ENCODE results near the gene DGKZ. TPM values are rescaled to one million over a fixed set of nuclear protein-coding genes. Genes with fewer than 3 reads are reported as not detected.
A peak's percentile ranks its signal among the peaks of the same experiment; 100 is the strongest.

The DGKZ gene
- total RNA-seq, 1 experiment from 2014 or later, result 80.8 TPM

DNA sequence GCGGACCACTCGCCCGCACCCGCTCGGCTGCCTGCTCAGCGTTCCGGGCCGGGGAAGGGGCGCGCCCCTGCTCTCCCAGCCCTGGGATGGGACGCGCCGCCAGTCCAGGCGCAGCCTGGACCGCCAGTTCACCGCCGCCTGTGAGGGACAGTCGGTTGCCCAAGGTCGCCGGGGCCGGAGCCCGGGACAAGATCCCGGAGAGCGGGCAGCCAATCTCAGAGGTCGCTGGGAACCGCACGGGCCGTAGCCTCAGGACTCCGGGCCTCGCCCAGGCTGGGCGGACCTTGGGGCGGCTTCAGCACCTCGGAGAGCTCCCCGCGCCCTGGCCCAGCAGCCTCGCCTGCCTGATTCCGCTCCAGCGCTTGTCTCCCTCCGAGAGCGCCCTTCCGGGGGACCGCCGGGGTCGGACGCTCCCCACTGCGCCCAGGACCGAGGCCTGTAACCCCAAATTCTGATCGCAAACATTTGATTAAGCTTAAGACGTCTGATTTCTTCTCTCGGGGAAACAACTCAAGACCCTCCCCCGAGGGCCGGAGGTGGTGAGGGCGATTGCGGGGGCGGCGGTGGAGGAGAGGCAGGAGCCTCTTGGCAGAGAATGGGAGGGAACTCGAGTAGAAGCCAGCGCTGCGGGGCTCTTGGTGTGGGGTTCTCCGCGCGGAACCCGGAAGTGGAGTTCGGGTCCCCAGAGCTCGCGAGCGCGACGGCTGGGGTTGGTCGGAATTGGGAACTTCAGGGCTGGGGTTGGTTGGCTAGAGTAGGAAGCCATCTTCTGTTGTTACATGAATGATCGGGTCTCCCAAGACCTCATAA, 45.4 kb downstream of the DGKZ start:
- Histone ChIP-seq H3K4me3 (ENCODE audit: insufficient read depth, low read depth, low read length) (peak overlapping the region; percentile 51), H3K36me3 (replicated peaks; ENCODE audit: control insufficient read depth, insufficient read depth, low read length) (peaks cover 4% of the 10 kb centered on the region), H3K27me3 (ENCODE audit: control insufficient read depth, insufficient read depth, low read length) (peaks cover 48% of the 10 kb centered on the region)
- DNase-seq, result peak; percentile 99

DNA sequence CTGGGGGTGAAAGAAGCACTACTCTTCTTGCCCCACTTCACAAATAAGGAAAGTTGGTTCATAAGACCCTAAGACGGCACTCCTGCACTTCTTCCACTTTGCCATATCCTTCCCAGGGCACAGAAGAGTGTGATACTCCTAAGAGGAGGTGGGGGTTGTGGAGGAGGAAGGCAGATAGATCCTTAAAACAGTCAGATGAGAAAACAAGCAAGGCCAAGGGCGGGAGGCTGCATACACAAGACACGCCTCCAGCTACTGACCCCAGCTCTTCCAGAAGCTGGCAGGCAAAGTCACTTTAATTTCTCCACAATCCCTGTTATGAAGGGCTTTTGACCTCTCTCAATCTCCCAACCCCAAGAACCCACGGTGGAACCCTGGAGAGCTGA, 46.0 kb downstream of the DGKZ start:
- peaks cover 6% of the 10 kb centered on the region for H3K36me3 ChIP-seq (replicated peaks; ENCODE audit: control insufficient read depth, insufficient read depth, low read length)
- peak; percentile 69 for DNase-seq
- peak overlapping the region; percentile 51 for H3K4me3 ChIP-seq (ENCODE audit: insufficient read depth, low read depth, low read length)
- H3K27me3 ChIP-seq (ENCODE audit: control insufficient read depth, insufficient read depth, low read length), result peaks cover 42% of the 10 kb centered on the region

DNA sequence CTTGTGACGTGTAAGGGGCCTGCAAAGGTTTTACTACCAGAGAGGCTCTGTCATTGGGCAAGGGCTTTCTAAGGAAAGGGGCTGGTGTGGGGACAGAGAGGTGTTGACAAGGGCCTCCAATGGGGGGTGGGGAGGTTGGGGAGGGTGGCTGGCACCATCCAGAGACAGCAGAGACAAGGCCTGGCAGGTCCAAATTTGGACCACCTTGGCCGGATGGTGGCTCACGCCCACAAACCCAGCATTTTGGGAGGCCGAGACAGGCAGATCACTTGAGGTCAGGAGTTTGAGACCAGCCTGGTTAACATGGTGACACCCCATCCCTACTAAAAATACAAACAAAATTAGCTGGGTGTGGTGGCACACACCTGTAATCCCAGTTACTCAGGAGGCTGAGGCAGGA, 46.5 kb downstream of the DGKZ start:
- peaks cover 6% of the 10 kb centered on the region for H3K36me3 ChIP-seq (replicated peaks; ENCODE audit: control insufficient read depth, insufficient read depth, low read length)
- no peak for DNase-seq
- H3K4me3 ChIP-seq (ENCODE audit: insufficient read depth, low read depth, low read length), result no peak overlapping the region
- peaks cover 37% of the 10 kb centered on the region for H3K27me3 ChIP-seq (ENCODE audit: control insufficient read depth, insufficient read depth, low read length)

DNA sequence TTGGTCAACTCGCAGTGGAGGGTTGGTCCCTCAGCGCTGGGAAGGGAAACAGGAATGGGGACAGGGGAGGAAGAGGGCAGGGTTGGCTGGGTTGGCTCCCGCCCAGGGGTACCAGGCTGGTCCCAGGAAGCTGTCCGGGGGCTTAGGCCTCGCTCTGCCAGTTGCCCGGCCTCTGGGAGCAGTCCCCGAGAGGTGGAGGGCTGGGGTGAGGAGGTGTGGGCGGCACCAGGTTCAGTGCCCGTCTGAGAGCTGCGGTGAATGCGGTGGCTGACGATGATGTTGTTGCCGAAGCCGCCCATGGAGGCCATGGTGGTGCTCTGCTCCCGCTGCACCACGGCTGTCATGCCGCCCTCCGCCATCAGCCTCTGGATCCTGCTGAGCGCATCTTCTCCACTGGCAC, 50.3 kb downstream of the DGKZ start:
- peaks cover 6% of the 10 kb centered on the region for H3K36me3 ChIP-seq (replicated peaks; ENCODE audit: control insufficient read depth, insufficient read depth, low read length)
- peak; percentile 38 for DNase-seq
- H3K4me3 ChIP-seq (ENCODE audit: insufficient read depth, low read depth, low read length), result no peak overlapping the region
- peaks cover 7% of the 10 kb centered on the region for H3K27me3 ChIP-seq (ENCODE audit: control insufficient read depth, insufficient read depth, low read length)

DNA sequence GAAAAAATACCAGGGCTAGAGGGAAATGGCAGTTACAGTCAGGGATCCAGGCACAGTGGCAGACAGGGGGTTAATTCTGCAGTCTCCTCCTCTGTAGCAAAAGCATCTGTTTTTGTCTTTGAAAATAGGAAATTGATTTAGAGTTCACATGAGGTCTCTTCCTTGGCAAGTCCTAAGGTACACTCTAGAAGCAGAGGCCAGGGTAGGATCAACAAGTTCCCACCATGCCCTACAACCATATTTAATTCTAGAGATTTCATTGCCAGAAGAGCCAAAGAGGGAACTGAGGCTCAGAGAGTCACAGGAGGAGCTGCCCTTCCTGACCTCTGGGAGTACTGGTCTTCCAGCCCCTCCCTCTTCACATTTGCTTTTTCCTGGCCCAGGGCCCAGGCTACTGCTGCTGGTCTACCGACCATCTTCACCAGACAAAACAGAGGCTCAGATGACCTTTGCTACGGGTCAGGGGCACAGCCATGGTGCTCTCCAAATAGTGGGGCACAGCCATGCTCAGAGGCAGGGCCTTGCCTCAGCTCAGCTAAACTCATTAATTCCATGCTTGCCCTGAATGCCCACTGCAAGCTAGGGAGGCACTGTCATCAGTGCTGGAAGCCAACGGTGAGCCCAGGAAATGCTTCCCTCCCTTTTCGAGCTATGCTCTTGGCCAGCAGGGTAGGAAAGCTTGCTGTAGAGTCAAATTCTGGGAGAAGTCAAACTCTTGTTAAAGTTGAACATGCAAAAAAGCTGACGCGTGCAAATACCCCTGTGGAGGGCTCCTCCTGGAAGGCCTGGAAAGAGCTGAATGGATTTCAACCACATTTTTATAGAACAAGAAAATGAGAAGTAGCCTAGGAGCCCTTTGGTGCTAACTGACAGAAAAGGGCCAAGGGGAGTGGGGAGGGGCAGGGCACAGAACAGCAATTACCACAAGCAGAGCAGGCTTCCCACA, 56.0 kb downstream of the DGKZ start:
- Histone ChIP-seq H3K4me3 (ENCODE audit: insufficient read depth, low read depth, low read length) (no peak overlapping the region), H3K27me3 (ENCODE audit: control insufficient read depth, insufficient read depth, low read length) (no peaks in the 10 kb centered on the region), H3K36me3 (replicated peaks; ENCODE audit: control insufficient read depth, insufficient read depth, low read length) (peaks cover 6% of the 10 kb centered on the region)
- no peak for DNase-seq

DNA sequence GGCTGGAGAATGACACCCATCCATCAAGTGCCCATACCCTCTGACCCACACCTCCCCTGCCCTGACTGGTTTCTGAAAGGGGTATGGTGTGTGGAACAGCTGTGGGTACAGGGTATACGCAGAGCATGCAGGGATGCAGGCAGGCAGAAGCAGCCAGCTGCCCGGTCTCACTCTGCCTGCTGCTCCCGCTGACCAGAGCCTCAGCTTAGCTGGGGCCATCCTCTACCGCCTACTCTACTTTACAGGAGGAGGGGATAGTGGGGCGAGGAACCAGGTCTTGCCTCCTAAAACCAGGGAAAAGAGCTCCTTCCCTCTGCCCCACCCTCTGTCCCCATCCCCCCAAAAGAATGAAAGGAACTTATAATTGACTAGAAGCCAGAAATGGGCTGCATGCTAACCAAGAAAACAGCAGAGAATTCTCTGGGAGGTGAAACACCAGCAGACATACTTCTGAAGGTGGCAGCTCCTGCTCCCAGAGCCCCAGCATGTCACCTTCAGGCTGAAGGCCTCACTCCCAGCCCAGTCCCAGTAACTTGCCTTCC, 57.3 kb downstream of the DGKZ start:
- Histone ChIP-seq H3K4me3 (ENCODE audit: insufficient read depth, low read depth, low read length) (no peak overlapping the region), H3K27me3 (ENCODE audit: control insufficient read depth, insufficient read depth, low read length) (no peaks in the 10 kb centered on the region), H3K36me3 (replicated peaks; ENCODE audit: control insufficient read depth, insufficient read depth, low read length) (peaks cover 12% of the 10 kb centered on the region)
- DNase-seq, result no peak

DNA sequence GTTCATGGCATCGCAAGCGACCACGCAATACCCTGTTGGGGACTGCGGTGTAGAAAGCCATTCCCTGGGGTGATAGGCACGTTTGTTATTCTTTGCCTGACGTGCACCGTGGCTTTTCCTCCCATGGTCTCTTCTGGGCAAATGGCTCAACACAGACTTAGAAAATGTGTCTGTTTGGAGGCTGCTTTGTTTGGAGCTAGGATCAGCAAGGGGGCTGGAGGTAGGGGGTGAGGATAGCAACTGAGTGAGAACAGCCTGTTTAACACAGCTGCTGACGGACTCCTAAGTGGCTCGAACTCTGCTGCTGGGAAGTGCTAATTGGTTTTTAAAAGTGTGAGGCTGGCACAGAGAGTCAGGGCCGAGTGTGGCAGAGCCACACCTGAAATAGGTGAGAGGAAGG, 60.4 kb downstream of the DGKZ start:
- Histone ChIP-seq H3K4me3 (ENCODE audit: insufficient read depth, low read depth, low read length) (no peak overlapping the region), H3K36me3 (replicated peaks; ENCODE audit: control insufficient read depth, insufficient read depth, low read length) (peaks cover 13% of the 10 kb centered on the region)

DNA sequence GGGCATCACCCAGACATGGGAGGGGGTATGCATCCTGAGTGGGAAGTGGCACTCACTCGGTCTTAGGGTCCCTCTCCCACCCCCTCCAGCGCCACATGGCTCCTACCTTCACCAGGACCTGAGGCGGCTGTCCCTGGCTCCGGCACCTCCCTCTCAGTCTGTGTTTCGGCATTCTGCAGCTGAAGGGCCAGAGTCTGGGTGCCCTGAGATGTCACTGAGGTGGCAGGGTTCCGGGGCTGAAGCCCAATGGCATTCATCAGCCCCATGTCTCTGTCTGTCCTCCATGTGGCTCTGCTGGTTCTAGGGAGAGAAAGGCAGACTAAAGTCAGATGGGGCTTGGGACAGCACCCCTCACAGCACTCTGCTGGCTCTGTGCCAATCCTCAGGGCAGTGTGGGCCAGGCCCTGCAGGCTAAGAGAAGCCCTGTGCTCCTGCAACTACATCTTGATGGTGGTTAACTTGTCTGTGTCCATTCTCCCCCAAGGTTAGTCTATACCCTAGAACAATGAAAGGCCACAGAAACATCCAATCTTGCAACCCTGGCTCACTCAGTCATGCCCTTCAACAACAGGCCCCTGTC, 61.2 kb downstream of the DGKZ start:
- Histone ChIP-seq H3K36me3 (replicated peaks; ENCODE audit: control insufficient read depth, insufficient read depth, low read length) (peaks cover 15% of the 10 kb centered on the region), H3K27me3 (ENCODE audit: control insufficient read depth, insufficient read depth, low read length) (no peaks in the 10 kb centered on the region)

More for the DNA sequence above, 60.4 kb downstream of the DGKZ start:
- no peak for DNase-seq
- H3K27me3 ChIP-seq (ENCODE audit: control insufficient read depth, insufficient read depth, low read length), result no peaks in the 10 kb centered on the region

DNA sequence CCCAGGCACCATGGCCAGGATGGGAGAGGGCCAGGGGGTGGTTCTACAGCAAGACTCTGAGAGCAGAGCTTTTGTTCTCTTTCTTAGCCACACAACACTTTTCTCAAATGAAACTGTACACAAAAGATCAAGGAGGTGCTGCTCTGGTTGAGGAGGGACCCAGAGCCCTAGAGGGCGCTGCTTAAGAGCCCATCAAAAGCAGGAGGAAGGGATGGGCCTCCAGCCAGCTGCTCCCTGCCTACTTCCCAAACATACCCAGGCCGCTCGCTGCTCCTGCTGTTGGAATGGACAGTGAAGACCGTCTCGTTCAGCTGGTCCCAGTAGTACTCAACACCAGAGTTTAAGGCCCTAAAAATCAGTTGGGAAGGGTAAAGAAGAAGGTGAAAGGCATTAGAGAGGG, 62.8 kb downstream of the DGKZ start:
- DNase-seq, result peak; percentile 85
- no peaks in the 10 kb centered on the region for H3K27me3 ChIP-seq (ENCODE audit: control insufficient read depth, insufficient read depth, low read length)
- no peak overlapping the region for H3K4me3 ChIP-seq (ENCODE audit: insufficient read depth, low read depth, low read length)
- peaks cover 19% of the 10 kb centered on the region for H3K36me3 ChIP-seq (replicated peaks; ENCODE audit: control insufficient read depth, insufficient read depth, low read length)

More for the DNA sequence above, 61.2 kb downstream of the DGKZ start:
- H3K4me3 ChIP-seq (ENCODE audit: insufficient read depth, low read depth, low read length), result no peak overlapping the region
- no peak for DNase-seq

DNA sequence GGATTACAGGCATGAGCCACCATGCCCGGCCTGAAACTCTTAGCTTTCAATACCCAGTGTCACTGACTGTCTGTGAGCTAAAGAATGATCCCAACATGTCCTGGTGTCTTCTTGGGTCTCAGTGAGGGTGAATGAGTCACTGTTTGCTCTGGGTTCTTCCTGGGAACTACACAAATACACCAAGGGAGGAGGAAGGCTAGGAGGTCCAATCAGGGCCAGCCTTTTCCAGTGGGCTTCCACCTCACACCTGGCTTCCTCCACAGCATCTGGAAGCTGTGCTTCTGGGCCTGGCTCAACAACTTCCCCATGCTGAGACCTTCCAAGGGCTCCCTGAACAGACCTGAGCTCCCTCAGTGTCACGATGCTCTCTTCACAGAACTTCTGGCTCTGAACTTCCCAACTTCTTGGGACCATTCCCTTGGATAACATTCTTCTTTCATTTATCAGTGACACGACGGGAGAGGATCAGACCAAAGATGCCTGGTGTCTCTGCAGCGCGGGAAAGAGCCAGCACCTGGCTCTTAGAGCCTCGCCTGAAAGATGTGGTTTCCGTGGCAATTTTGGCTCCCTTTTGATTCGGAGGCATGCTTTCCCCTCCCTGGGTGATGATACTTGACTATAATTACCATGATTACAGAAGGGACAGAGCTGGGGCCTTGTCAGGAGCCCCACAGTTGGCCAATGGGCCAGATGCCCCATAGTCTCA, 66.7 kb downstream of the DGKZ start:
- no peak for DNase-seq
- H3K36me3 ChIP-seq (replicated peaks; ENCODE audit: control insufficient read depth, insufficient read depth, low read length), result peaks cover 16% of the 10 kb centered on the region
- no peak overlapping the region for H3K4me3 ChIP-seq (ENCODE audit: insufficient read depth, low read depth, low read length)
- no peaks in the 10 kb centered on the region for H3K27me3 ChIP-seq (ENCODE audit: control insufficient read depth, insufficient read depth, low read length)

DNA sequence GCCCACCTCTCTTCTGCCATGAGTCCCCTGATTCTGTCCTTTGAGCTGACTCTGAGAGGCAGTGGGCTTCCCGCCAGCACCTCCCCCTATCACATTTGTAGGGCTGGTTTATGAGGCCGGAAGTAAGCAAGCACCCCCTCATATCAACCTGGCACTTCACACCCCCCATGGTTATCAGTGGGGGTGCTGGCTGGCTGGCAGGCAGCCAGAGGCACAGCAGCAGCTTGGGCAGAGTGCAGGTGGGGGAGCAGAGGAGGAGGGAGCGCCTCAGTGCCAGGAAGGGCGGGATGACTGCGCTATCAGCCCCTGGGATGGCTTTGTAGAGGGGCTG, 67.2 kb downstream of the DGKZ start:
- Histone ChIP-seq H3K36me3 (replicated peaks; ENCODE audit: control insufficient read depth, insufficient read depth, low read length) (peaks cover 16% of the 10 kb centered on the region), H3K4me3 (ENCODE audit: insufficient read depth, low read depth, low read length) (no peak overlapping the region), H3K27me3 (ENCODE audit: control insufficient read depth, insufficient read depth, low read length) (no peaks in the 10 kb centered on the region)
- no peak for DNase-seq

DNA sequence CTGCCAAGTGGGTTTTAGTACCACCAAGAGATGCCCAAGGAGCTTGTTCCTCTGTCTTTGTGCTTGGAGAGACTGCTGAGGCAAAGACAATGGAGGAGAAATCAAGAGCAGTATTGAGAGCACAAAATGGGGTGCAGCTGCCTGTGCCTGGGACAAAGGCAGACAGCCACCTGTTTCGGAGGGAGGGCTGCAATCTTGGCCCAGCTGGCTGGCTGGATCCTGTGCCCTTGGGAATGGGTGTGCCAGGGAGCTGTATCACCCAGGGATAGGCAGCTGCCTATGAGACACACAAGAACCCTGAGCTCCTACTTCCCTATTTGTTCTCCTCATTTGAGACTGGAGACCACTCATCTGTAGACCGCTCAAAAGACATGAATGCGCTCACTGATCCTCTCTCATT, 67.6 kb downstream of the DGKZ start:
- Histone ChIP-seq H3K27me3 (ENCODE audit: control insufficient read depth, insufficient read depth, low read length) (no peaks in the 10 kb centered on the region), H3K36me3 (replicated peaks; ENCODE audit: control insufficient read depth, insufficient read depth, low read length) (peaks cover 14% of the 10 kb centered on the region), H3K4me3 (ENCODE audit: insufficient read depth, low read depth, low read length) (no peak overlapping the region)
- no peak for DNase-seq

DNA sequence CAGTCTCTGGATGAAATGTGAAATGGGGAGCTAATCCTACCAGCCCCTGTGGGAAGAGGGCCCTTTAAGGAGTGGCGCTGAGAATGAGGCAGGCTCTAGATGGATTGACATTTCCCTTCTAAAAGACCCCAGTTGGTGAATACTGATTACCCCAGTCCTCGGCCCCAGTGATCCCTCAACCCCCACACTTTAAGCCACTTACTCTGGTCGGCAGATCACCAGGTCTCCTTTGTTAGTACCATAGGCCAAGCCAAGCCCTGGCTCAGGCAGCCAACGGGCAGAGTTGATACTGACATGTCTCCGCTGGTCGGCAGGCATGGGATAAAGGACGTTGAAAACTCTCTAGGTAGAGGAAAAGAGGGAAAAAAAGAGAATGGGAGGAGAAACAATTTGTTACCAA, 70.4 kb downstream of the DGKZ start:
- peak; percentile 63 for DNase-seq
- Histone ChIP-seq H3K36me3 (replicated peaks; ENCODE audit: control insufficient read depth, insufficient read depth, low read length) (peaks cover 15% of the 10 kb centered on the region), H3K27me3 (ENCODE audit: control insufficient read depth, insufficient read depth, low read length) (no peaks in the 10 kb centered on the region), H3K4me3 (ENCODE audit: insufficient read depth, low read depth, low read length) (no peak overlapping the region)

DNA sequence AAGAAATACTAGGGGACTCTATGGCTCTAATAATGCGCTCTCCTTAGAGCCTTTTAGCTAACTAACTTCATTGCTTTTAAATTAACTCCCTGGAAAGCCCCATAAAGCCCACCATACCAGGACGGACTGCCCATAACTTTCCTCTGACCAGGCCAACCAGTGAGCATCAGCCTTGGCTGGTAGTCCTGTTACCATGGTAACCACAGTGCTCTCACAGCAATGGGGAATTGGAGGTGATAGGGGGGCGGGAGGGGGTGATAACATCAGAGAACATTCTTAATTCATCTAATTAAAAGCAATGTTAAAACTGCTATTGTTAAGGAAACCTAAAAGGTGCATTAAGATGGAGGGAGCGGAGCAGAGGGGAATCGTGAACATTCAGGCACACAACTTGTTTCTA, 71.5 kb downstream of the DGKZ start:
- peaks cover 12% of the 10 kb centered on the region for H3K36me3 ChIP-seq (replicated peaks; ENCODE audit: control insufficient read depth, insufficient read depth, low read length)
- no peak for DNase-seq
- H3K27me3 ChIP-seq (ENCODE audit: control insufficient read depth, insufficient read depth, low read length), result no peaks in the 10 kb centered on the region
- H3K4me3 ChIP-seq (ENCODE audit: insufficient read depth, low read depth, low read length), result no peak overlapping the region
